Progenitor cell of endocrine pancreas (in vitro differentiated cells): Measurements from ENCODE around the gene EYA2. TPM values are rescaled to one million over a fixed set of nuclear protein-coding genes. Genes with fewer than 3 reads are reported as not detected.

Experiments used
- DNase-seq: peaks from one replicate; pipeline ENCODE4 v3.0.0; 2021; ENCODE audit warnings: low spot score; ENCODE audit not compliant: unreplicated experiment
- H3K27ac Mint-ChIP-seq: 2 replicates; pipeline ENCODE4 v1.8.0; 2021; ENCODE audit warnings: mild to moderate bottlenecking, moderate library complexity, mixed read lengths
- H3K27me3 Mint-ChIP-seq: 2 replicates; pipeline ENCODE4 v1.8.0; 2021; ENCODE audit warnings: mixed read lengths
- H3K36me3 Mint-ChIP-seq: 2 replicates; pipeline ENCODE4 v1.8.0; 2022; ENCODE audit warnings: mixed read lengths; ENCODE audit not compliant: insufficient read depth
- H3K4me1 Mint-ChIP-seq: 2 replicates; pipeline ENCODE4 v1.8.0; 2021; ENCODE audit warnings: low read depth, mixed read lengths
- H3K4me3 Mint-ChIP-seq: 2 replicates; pipeline ENCODE4 v1.8.0; 2021; ENCODE audit warnings: low read depth, mild to moderate bottlenecking, moderate library complexity, mixed read lengths
- H3K9me3 Mint-ChIP-seq: 2 replicates; pipeline ENCODE4 v1.8.0; 2021; ENCODE audit warnings: low read depth, mixed read lengths
- total RNA-seq: library from RNA; stranded (reverse); gene quantifications from 2 replicates; pipeline ENCODE4 v1.2.1, GENCODE V29; 2021
- TF ChIP-seq, protein P1 (sequence below): fragments of 200-600 bp; sonication (generic); IDR thresholded peaks from one replicate; pipeline ENCODE4 v1.5.0; 2021; ENCODE audit warnings: antibody characterized with exemption, mild to moderate bottlenecking; ENCODE audit not compliant: unreplicated experiment

EYA2 gene
- total RNA-seq, 1 donor from 2014 or later = 0.53 TPM

DNA sequence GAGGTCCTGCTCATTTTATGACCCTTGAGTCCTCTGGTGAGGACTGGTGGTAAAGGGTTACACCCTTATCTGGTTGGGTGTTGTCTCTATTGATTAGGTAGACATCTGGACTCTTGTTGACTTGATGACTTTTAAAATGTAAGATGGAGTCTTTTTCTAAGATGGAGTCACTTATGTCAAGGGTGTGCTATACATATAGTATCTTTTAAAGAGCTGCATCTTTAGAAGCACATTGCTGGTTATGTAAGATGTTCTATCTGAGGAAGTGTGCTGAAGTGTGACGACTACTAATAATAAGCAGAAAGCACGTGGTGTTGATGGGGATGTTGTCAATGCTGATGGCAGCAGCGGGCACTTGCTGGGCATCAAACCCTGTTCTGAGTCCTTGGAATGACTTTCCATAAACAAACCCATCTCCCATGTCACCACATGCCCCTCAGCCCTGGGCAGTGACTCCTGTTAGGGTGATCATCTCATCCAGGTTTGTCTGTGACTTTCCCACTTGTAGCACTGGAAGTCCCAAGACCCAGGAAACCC lies 229.6 kb downstream of the EYA2 start:
- no peaks in the 10 kb centered on the region for H3K9me3 Mint-ChIP-seq
- no peaks in the 10 kb centered on the region for H3K27me3 Mint-ChIP-seq
- peaks cover 28% of the 10 kb centered on the region for H3K4me1 Mint-ChIP-seq
- TF ChIP-seq, protein P1, sequence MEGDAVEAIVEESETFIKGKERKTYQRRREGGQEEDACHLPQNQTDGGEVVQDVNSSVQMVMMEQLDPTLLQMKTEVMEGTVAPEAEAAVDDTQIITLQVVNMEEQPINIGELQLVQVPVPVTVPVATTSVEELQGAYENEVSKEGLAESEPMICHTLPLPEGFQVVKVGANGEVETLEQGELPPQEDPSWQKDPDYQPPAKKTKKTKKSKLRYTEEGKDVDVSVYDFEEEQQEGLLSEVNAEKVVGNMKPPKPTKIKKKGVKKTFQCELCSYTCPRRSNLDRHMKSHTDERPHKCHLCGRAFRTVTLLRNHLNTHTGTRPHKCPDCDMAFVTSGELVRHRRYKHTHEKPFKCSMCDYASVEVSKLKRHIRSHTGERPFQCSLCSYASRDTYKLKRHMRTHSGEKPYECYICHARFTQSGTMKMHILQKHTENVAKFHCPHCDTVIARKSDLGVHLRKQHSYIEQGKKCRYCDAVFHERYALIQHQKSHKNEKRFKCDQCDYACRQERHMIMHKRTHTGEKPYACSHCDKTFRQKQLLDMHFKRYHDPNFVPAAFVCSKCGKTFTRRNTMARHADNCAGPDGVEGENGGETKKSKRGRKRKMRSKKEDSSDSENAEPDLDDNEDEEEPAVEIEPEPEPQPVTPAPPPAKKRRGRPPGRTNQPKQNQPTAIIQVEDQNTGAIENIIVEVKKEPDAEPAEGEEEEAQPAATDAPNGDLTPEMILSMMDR = no peak
- no peaks in the 10 kb centered on the region for H3K36me3 Mint-ChIP-seq
- H3K4me3 Mint-ChIP-seq = no peak overlapping the region
- no peak overlapping the region for H3K27ac Mint-ChIP-seq
- DNase-seq = no peak

DNA sequence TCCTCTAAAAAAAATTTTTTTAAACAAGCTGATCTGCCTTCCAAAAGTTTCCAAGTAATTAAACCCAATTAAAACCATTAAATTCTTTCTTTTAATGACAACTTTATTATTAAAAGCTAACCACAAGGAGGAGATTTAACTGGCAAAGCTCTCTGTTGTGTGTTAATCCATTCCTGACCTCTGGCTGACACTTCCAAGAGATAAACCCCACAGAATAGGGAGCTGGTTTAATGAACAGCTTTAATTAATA lies 230.8 kb downstream of the EYA2 start:
- H3K4me1 Mint-ChIP-seq = peaks cover 28% of the 10 kb centered on the region
- TF ChIP-seq, protein P1 = no peak
- H3K27ac Mint-ChIP-seq = no peak overlapping the region
- H3K9me3 Mint-ChIP-seq = no peaks in the 10 kb centered on the region
- no peak overlapping the region for H3K4me3 Mint-ChIP-seq
- no peak for DNase-seq
- no peaks in the 10 kb centered on the region for H3K36me3 Mint-ChIP-seq
- H3K27me3 Mint-ChIP-seq = no peaks in the 10 kb centered on the region

DNA sequence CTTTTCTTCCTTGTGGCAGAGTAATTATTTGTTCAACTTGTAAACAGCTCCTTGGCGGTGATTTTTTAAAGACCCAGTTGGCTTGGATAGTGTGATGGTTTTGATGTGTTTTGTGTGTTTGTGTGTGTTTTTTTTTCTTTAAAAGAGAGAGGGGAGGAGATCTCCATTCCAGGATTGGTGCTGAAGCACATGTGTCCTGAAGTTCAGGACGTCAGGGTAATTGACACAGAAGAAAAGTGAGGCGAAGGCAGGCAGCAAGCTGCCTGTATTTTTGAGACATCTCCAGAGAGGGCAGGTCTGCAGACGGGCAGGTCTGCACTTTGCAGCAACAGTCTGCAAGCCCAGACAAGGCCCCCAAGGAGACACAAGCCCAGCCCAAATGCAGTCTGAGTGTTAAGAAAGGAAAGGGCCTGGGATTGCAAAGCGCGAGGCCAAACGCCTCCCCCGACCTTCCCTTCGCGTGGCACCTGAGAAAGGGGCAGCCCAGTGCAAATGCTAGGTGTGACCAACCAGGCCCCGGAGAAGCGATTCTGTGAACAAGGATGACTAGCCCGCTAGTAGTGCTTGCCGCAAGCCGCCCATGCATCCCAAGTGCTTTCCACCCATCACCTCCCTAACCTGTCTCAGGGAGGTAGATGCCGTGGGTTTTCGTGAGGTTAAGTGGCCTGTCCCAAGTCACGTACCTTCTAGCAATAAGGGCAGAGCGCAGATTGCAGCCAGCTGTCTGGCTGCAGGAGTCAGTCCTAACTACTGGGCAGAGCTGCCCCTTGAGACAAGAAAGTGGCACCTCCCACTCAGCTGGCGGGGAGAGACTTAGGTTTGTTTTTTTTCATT lies 231.3 kb downstream of the EYA2 start:
- peak overlapping the region; percentile 8 for H3K27ac Mint-ChIP-seq
- peak overlapping the region; percentile 20 for H3K4me3 Mint-ChIP-seq
- DNase-seq = no peak
- H3K36me3 Mint-ChIP-seq = no peaks in the 10 kb centered on the region
- no peaks in the 10 kb centered on the region for H3K27me3 Mint-ChIP-seq
- peaks cover 28% of the 10 kb centered on the region for H3K4me1 Mint-ChIP-seq
- TF ChIP-seq, protein P1 = no peak
- H3K9me3 Mint-ChIP-seq = no peaks in the 10 kb centered on the region

DNA sequence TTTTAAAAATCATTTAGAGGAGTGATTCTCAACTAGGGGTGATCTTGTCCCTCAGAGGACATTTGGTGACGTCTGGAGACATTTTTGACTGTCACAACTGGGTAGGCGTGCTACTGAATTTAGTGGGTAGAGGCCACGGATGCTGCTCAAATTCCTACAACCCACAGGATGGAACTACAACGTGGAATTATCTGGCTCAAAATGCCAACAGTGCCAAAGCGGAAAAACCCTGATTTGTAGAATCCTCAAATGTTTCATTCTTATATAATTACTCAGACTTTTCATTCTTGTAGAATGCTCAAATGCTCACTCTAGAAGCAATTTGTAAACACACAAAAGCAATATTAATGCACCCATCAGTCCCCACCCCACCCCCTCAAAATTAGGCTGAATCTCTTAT lies 232.1 kb downstream of the EYA2 start:
- H3K27me3 Mint-ChIP-seq = no peaks in the 10 kb centered on the region
- H3K27ac Mint-ChIP-seq = no peak overlapping the region
- no peaks in the 10 kb centered on the region for H3K36me3 Mint-ChIP-seq
- H3K4me1 Mint-ChIP-seq = peaks cover 28% of the 10 kb centered on the region
- DNase-seq = no peak
- TF ChIP-seq, protein P1 = no peak
- no peaks in the 10 kb centered on the region for H3K9me3 Mint-ChIP-seq
- no peak overlapping the region for H3K4me3 Mint-ChIP-seq

DNA sequence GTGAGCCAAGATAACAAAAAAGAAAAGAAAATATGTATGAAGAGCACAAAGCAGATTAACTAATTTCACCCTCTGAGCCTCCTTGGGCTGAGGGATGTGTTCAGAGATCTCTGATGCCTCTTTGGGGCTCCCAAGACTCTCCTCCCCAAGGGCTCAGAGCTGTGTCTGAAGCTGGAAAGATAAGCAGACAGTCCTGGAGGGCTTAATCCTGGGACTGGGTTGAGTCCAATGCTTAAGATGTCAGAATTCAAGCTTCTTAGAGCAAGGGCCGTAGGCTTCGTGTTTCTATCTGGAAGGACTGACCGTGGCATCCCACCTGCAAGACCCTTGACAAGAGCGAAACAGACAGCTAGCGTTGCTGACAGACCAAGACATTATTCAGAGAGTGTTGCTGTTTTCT lies 232.9 kb downstream of the EYA2 start:
- Mint-ChIP-seq H3K27me3 (no peaks in the 10 kb centered on the region), H3K4me1 (peaks cover 28% of the 10 kb centered on the region), H3K4me3 (no peak overlapping the region), H3K27ac (peak overlapping the region; percentile 78), H3K9me3 (no peaks in the 10 kb centered on the region), H3K36me3 (no peaks in the 10 kb centered on the region)
- TF ChIP-seq, protein P1 = no peak
- no peak for DNase-seq
